WTC11 (cell line): ENCODE measurements around the gene RAPGEF3.

Experiments
- ATF1 ChIP-seq: sonication (generic); formaldehyde crosslinking; IDR thresholded peaks from 2 replicates; pipeline ENCODE4 v1.8.1; 2023; ENCODE audit warnings: mild to moderate bottlenecking, moderate library complexity, missing genetic modification reagents
- ETV6 ChIP-seq: sonication (generic); formaldehyde crosslinking; IDR thresholded peaks from 2 replicates; pipeline ENCODE4 v1.8.1; 2022; ENCODE audit warnings: mild to moderate bottlenecking, missing genetic modification reagents
- IRF1 ChIP-seq: sonication (generic); formaldehyde crosslinking; IDR thresholded peaks from 2 replicates; pipeline ENCODE4 v1.8.0; 2023; ENCODE audit warnings: missing genetic modification reagents
- PREB ChIP-seq: sonication (generic); formaldehyde crosslinking; IDR thresholded peaks from 2 replicates; pipeline ENCODE4 v1.8.1; 2022; ENCODE audit warnings: mild to moderate bottlenecking, missing genetic modification reagents, moderate library complexity, borderline replicate concordance
- TF ChIP-seq, protein P1 (sequence below): fragments of 200-600 bp; IDR thresholded peaks from 2 replicates; pipeline ENCODE4 v1.8.0; 2022; ENCODE audit warnings: antibody characterized with exemption
- TF ChIP-seq, protein P2 (sequence below): sonication (generic); formaldehyde crosslinking; IDR thresholded peaks from 2 replicates; pipeline ENCODE4 v1.8.0; 2022; ENCODE audit warnings: mild to moderate bottlenecking, missing genetic modification reagents

- no peak for TF ChIP-seq ETV6 (CRISPR knock-in tag)
- TF ChIP-seq, protein P1, sequence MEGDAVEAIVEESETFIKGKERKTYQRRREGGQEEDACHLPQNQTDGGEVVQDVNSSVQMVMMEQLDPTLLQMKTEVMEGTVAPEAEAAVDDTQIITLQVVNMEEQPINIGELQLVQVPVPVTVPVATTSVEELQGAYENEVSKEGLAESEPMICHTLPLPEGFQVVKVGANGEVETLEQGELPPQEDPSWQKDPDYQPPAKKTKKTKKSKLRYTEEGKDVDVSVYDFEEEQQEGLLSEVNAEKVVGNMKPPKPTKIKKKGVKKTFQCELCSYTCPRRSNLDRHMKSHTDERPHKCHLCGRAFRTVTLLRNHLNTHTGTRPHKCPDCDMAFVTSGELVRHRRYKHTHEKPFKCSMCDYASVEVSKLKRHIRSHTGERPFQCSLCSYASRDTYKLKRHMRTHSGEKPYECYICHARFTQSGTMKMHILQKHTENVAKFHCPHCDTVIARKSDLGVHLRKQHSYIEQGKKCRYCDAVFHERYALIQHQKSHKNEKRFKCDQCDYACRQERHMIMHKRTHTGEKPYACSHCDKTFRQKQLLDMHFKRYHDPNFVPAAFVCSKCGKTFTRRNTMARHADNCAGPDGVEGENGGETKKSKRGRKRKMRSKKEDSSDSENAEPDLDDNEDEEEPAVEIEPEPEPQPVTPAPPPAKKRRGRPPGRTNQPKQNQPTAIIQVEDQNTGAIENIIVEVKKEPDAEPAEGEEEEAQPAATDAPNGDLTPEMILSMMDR = no peak
- TF ChIP-seq ATF1 (CRISPR knock-in tag) = no peak
- TF ChIP-seq, protein P2, sequence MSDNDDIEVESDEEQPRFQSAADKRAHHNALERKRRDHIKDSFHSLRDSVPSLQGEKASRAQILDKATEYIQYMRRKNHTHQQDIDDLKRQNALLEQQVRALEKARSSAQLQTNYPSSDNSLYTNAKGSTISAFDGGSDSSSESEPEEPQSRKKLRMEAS (CRISPR knock-in tag) = no peak
- TF ChIP-seq PREB = no peak
- TF ChIP-seq IRF1 (CRISPR knock-in tag) = no peak
Observed at GRCh38 chr12:47751561-47751960, 7.1 kb downstream of the RAPGEF3 start.
